CD14-positive monocyte (primary cell): ENCODE measurements around the gene MGAT4A. TPM values are rescaled to one million over a fixed set of nuclear protein-coding genes. Genes with fewer than 3 reads are reported as not detected.

Source experiments
- DNase-seq, 3 donors: peaks; one replicate each; pipeline ENCODE4 v3.0.0-alpha.2; 2011 to 2022
- H2AFZ ChIP-seq: 2 replicates; pipeline ENCODE4 v1.6.0; 2012; ENCODE audit warnings: mild to moderate bottlenecking, low read depth, low read length, inconsistent platforms; ENCODE audit not compliant: insufficient read depth, poor library complexity, severe bottlenecking
- H3K27ac ChIP-seq, 2 donors: 1 replicate in 1 of 2; 2 replicates in 1 of 2; pipeline ENCODE4 v1.5.1; 2012 to 2013; ENCODE audit warnings: low read length in 2 of 2, control low read depth in 1 of 2, inconsistent platforms in 1 of 2, low read depth in 1 of 2, mild to moderate bottlenecking in 1 of 2
- H3K27me3 ChIP-seq, 2 donors: one replicate each; pipeline versions ENCODE4 v1.6.0 to v1.6.1; 2011 to 2013; ENCODE audit warnings: low read length in 2 of 2; ENCODE audit not compliant: control insufficient read depth in 2 of 2, insufficient read depth in 2 of 2
- H3K36me3 ChIP-seq, 2 donors: replicated peaks in 1 of 2; 1 replicate in 1 of 2; 2 replicates in 1 of 2; pipeline versions ENCODE4 v1.5.1 to v1.6.1; 2012 to 2013; ENCODE audit warnings: low read length in 2 of 2, control low read depth in 1 of 2, inconsistent platforms in 1 of 2, mild to moderate bottlenecking in 1 of 2; ENCODE audit not compliant: insufficient read depth in 2 of 2, control insufficient read depth in 1 of 2
- H3K4me1 ChIP-seq, 2 donors: 1 replicate in 1 of 2; 2 replicates in 1 of 2; pipeline versions ENCODE4 v1.5.1 to v1.6.1; 2012 to 2013; ENCODE audit warnings: low read length in 2 of 2, control low read depth in 1 of 2, inconsistent platforms in 1 of 2, mild to moderate bottlenecking in 1 of 2, moderate library complexity in 1 of 2; ENCODE audit not compliant: insufficient read depth in 2 of 2, control insufficient read depth in 1 of 2
- H3K4me2 ChIP-seq: replicated peaks from 2 replicates; pipeline ENCODE3; 2012; ENCODE audit warnings: low read length, moderate library complexity, mild to moderate bottlenecking; ENCODE audit not compliant: poor library complexity, severe bottlenecking; ENCODE audit errors: extremely low read depth
- H3K4me3 ChIP-seq, 3 experiments: fragments of 200-600 bp in 1 of 3; sonication (generic) in 1 of 3; replicated peaks in 1 of 3; 1 replicate in 2 of 3; 2 replicates in 1 of 3; pipeline ENCODE4 v1.5.1; 2011 to 2013; ENCODE audit warnings: low read length in 3 of 3, mild to moderate bottlenecking in 3 of 3, control low read depth in 2 of 3, low read depth in 2 of 3, inconsistent platforms in 1 of 3, moderate library complexity in 1 of 3
- H3K79me2 ChIP-seq: 2 replicates; pipeline ENCODE4 v1.6.0; 2012; ENCODE audit warnings: mild to moderate bottlenecking, control low read depth, inconsistent platforms, low read length, moderate library complexity; ENCODE audit not compliant: insufficient read depth
- H3K9ac ChIP-seq: 2 replicates; pipeline ENCODE4 v1.6.0; 2017; ENCODE audit warnings: low read length, mild to moderate bottlenecking; ENCODE audit not compliant: insufficient read depth, poor library complexity, severe bottlenecking
- H3K9me3 ChIP-seq, 2 donors: replicated peaks in 1 of 2; 1 replicate in 1 of 2; 2 replicates in 1 of 2; pipeline versions ENCODE4 v1.5.1 to v1.6.1; 2012 to 2013; ENCODE audit warnings: low read length in 2 of 2, control low read depth in 1 of 2; ENCODE audit not compliant: control insufficient read depth in 1 of 2, insufficient read depth in 1 of 2
- H4K20me1 ChIP-seq: 2 replicates; pipeline ENCODE4 v1.6.0; 2012; ENCODE audit warnings: mild to moderate bottlenecking, low read length, control low read depth, moderate library complexity; ENCODE audit not compliant: insufficient read depth
- H3K27ac Mint-ChIP-seq, 7 donors: one replicate each; pipeline ENCODE4 v1.8.0; 2020; ENCODE audit warnings: mild to moderate bottlenecking in 7 of 7, mixed read lengths in 7 of 7, moderate library complexity in 6 of 7, inconsistent platforms in 2 of 7
- H3K27me3 Mint-ChIP-seq, 3 donors: one replicate each; pipeline ENCODE4 v1.8.0; 2021 to 2022; ENCODE audit warnings: low read depth in 3 of 3, mild to moderate bottlenecking in 3 of 3, mixed read lengths in 3 of 3, moderate library complexity in 3 of 3, inconsistent platforms in 1 of 3
- H3K36me3 Mint-ChIP-seq, 2 donors: one replicate each; pipeline ENCODE4 v1.8.0; 2020; ENCODE audit warnings: mixed read lengths in 2 of 2, inconsistent platforms in 1 of 2, mild to moderate bottlenecking in 1 of 2
- H3K4me1 Mint-ChIP-seq: one replicate; pipeline ENCODE4 v1.8.0; 2020; ENCODE audit warnings: mild to moderate bottlenecking, mixed read lengths
- H3K4me3 Mint-ChIP-seq, 2 donors: one replicate each; pipeline ENCODE4 v1.8.0; 2020; ENCODE audit warnings: mild to moderate bottlenecking in 2 of 2, mixed read lengths in 2 of 2, moderate library complexity in 1 of 2
- H3K9me3 Mint-ChIP-seq, 7 donors: one replicate each; pipeline ENCODE4 v1.8.0; 2020 to 2022; ENCODE audit warnings: mixed read lengths in 7 of 7, mild to moderate bottlenecking in 6 of 7, moderate library complexity in 6 of 7, inconsistent platforms in 2 of 7
- CTCF ChIP-seq: fragments of 200-600 bp; IDR thresholded peaks from one replicate; pipeline ENCODE4 v1.8.0; 2022; ENCODE audit warnings: antibody characterized with exemption, mild to moderate bottlenecking
- WGBS: methylation state at CpG from one replicate; pipeline ENCODE4 v1.1.5; 2013; ENCODE audit warnings: missing lambda C conversion rate; ENCODE audit not compliant: insufficient coverage; 5-methylcytosine and 5-hydroxymethylcytosine counted together
- intact Hi-C, 2 donors: fragments of 100-400 bp; cut with micrococcal nuclease; formaldehyde crosslinking; loops; one replicate each; pipeline versions ENCODE4 v1.15.0 to v1.15.1; 2023
- polyA plus RNA-seq, 3 donors: library from polyadenylated mRNA; depleted of rRNA in 1 of 3; unstranded in 2 of 3; stranded (reverse) in 1 of 3; fragments of 300-500 nt in 2 of 3; fragments of >200 nt in 1 of 3; fragmentation: Illumina TruSeq in 2 of 3; gene quantifications; 1 replicate in 2 of 3; 2 replicates in 1 of 3; pipeline ENCODE4 v1.2.3, GENCODE V29; 2012 to 2021

Gene MGAT4A
- polyA plus RNA-seq, 3 donors, result 24.3 to 35.9 (median 35.1) TPM

- no peak for TF ChIP-seq CTCF
- H3K36me3 ChIP-seq, result no peaks in the 10 kb centered on the region
- no peak overlapping the region for H2AFZ ChIP-seq
- no peaks in the 10 kb centered on the region for H3K9me3 ChIP-seq
- H3K27me3 ChIP-seq, result no peaks in the 10 kb centered on the region
- H3K27me3 Mint-ChIP-seq, result peaks cover 0 to 2% (median 0%) of the 10 kb centered on the region in 3 donors
- H3K27ac ChIP-seq, result peak overlapping the region; percentile 43 to 81
- peaks cover 2 to 4% of the 10 kb centered on the region in 2 donors for H3K36me3 Mint-ChIP-seq
- H3K9me3 Mint-ChIP-seq, result peaks cover 0 to 3% (median 2%) of the 10 kb centered on the region in 7 donors
- H3K4me3 Mint-ChIP-seq, result peak overlapping the region; percentile 63 to 81
- peaks cover 36% of the 10 kb centered on the region for H3K4me1 Mint-ChIP-seq
- no peaks in the 10 kb centered on the region for H4K20me1 ChIP-seq
- peak overlapping the region; percentile 28 for H3K4me2 ChIP-seq
- no peaks in the 10 kb centered on the region for H3K79me2 ChIP-seq
- peaks cover 35 to 36% of the 10 kb centered on the region in 2 donors for H3K4me1 ChIP-seq
- intact Hi-C loops, result no loop called here
- peak overlapping the region in 1 of 3 experiments; percentile 1 for H3K4me3 ChIP-seq
- H3K27ac Mint-ChIP-seq, result peak overlapping the region; percentile 89 to 97 (median 92)
- peak; percentile 93 to 95 (median 94) for DNase-seq
- H3K9ac ChIP-seq, result no peak overlapping the region
These were observed 18.1 kb upstream of the MGAT4A start for GRCh38 chr2:98749066-98749450.

GRCh38 chr2:98748292-98749065 is 17.5 kb upstream of the MGAT4A start:
- Histone ChIP-seq H3K36me3 (no peaks in the 10 kb centered on the region), H3K79me2 (no peaks in the 10 kb centered on the region), H3K4me1 (peaks cover 29 to 30% of the 10 kb centered on the region in 2 donors), H3K9ac (no peak overlapping the region), H3K27ac (peak overlapping the region; percentile 43 to 81), H3K4me3 (peak overlapping the region in 1 of 3 experiments; percentile 1), H3K27me3 (no peaks in the 10 kb centered on the region), H2AFZ (peak overlapping the region; percentile 6), H3K9me3 (no peaks in the 10 kb centered on the region), H3K4me2 (peak overlapping the region; percentile 28), H4K20me1 (no peaks in the 10 kb centered on the region)
- TF ChIP-seq CTCF, result no peak
- H3K27me3 Mint-ChIP-seq, result peaks cover 0 to 2% (median 0%) of the 10 kb centered on the region in 3 donors
- H3K9me3 Mint-ChIP-seq, result peaks cover 0 to 3% (median 2%) of the 10 kb centered on the region in 7 donors
- H3K36me3 Mint-ChIP-seq, result peaks cover 2 to 4% of the 10 kb centered on the region in 2 donors
- H3K4me1 Mint-ChIP-seq, result peaks cover 30% of the 10 kb centered on the region
- 44% methylated on average over 6 of the region's 13 CpGs for WGBS
- no peak for DNase-seq
- H3K27ac Mint-ChIP-seq, result peak overlapping the region; percentile 89 to 97 (median 92)
- peak overlapping the region; percentile 63 to 81 for H3K4me3 Mint-ChIP-seq
- intact Hi-C loops, result no loop called here
